K562 (cell line): ENCODE results near the gene BAK1. TPM values are rescaled to one million over a fixed set of nuclear protein-coding genes. Genes with fewer than 3 reads are reported as not detected.

Source experiments
- ATAC-seq: fragments of 200-7000 bp; cut with Tn5 transposase; 3 replicates; pipeline ENCODE4 v1.9.1; 2020; ENCODE audit warnings: moderate library complexity
- BruUV-seq: library from RNA; stranded (reverse); fragments of 400-500 nt; replicated peaks from 2 replicates; lab custom pipeline; 2021; lab: Mats Ljungman, UMichigan
- CTCF ChIA-PET: fragments of 300-600 bp; formaldehyde crosslinking; extraction: SDS; loops from one replicate; lab custom pipeline; 2021; ENCODE audit warnings: low intra/inter-chr PET ratio; lab: Yijun Ruan, JAX
- POLR2A ChIA-PET: fragments of 300-600, 350-650 bp; sonication (Branson Sonifier 250); formaldehyde crosslinking; extraction: SDS; loops from one replicate; lab custom pipeline; 2021; ENCODE audit warnings: antibody characterized with exemption, inconsistent platforms; lab: Yijun Ruan, JAX
- DNase-seq, 4 experiments: peaks; one replicate each; pipeline versions ENCODE4 v3.0.0 to v3.0.0-alpha.2; 2011 to 2018; ENCODE audit warnings: low spot score in 3 of 4, mixed read lengths in 3 of 4; ENCODE audit errors: extremely low read depth in 1 of 4
- FAIRE-seq: peaks from 2 replicates; lab custom pipeline; 2011; peaks lifted over from hg19 to GRCh38; lab: Jason Lieb, UNC
- H2AFZ ChIP-seq: 2 replicates; pipeline ENCODE4 v1.6.0; 2011; ENCODE audit warnings: low read depth, low read length, control low read depth, inconsistent platforms
- H3K27ac ChIP-seq: fragments of 200-600 bp; 3 replicates; pipeline ENCODE4 v1.8.0; 2011; ENCODE audit warnings: low read depth, mild to moderate bottlenecking, control low read depth, inconsistent platforms, low read length, moderate library complexity, mixed read lengths; ENCODE audit errors: extremely low read depth
- H3K27me3 ChIP-seq, 2 experiments: fragments of 300-600 bp in 1 of 2; 2 replicates in 1 of 2; 3 replicates in 1 of 2; pipeline versions ENCODE4 v1.6.0 to v1.8.0; 2011; ENCODE audit warnings: inconsistent platforms in 2 of 2, low read length in 2 of 2, mild to moderate bottlenecking in 1 of 2, mixed read lengths in 1 of 2, moderate library complexity in 1 of 2; ENCODE audit not compliant: control insufficient read depth in 2 of 2, insufficient read depth in 2 of 2
- H3K36me3 ChIP-seq: fragments of 300-600 bp; 3 replicates; pipeline ENCODE4 v1.8.0; 2011; ENCODE audit warnings: mild to moderate bottlenecking, low read length, inconsistent platforms; ENCODE audit not compliant: control insufficient read depth, insufficient read depth
- H3K4me1 ChIP-seq, 2 experiments: fragments of 200-600 bp in 1 of 2; replicated peaks in 1 of 2; 2 replicates in 1 of 2; 3 replicates in 1 of 2; pipeline versions ENCODE4 v1.5.1 to v1.8.0; 2011; ENCODE audit warnings: inconsistent platforms in 2 of 2, low read length in 2 of 2, mild to moderate bottlenecking in 1 of 2, mixed read lengths in 1 of 2, moderate library complexity in 1 of 2; ENCODE audit not compliant: control insufficient read depth in 2 of 2, insufficient read depth in 2 of 2
- H3K4me2 ChIP-seq: 2 replicates; pipeline ENCODE4 v1.6.1; 2011; ENCODE audit warnings: low read length, control low read depth, inconsistent platforms, mixed read lengths; ENCODE audit not compliant: insufficient read depth
- H3K4me3 ChIP-seq: fragments of 200-600 bp; sonication (generic), shearing (Covaris generic); 2 replicates; pipeline ENCODE4 v1.5.1; 2016; ENCODE audit warnings: control low read depth, inconsistent platforms
- H3K79me2 ChIP-seq: fragments of 200-600 bp; 3 replicates; pipeline ENCODE4 v1.8.0; 2011; ENCODE audit warnings: low read length, inconsistent platforms; ENCODE audit not compliant: control insufficient read depth, insufficient read depth
- H3K9ac ChIP-seq, 2 experiments: 2 replicates each; pipeline versions ENCODE4 v1.6.0 to v1.6.1; 2011; ENCODE audit warnings: low read depth in 2 of 2, low read length in 2 of 2, control low read depth in 1 of 2, inconsistent platforms in 1 of 2, mild to moderate bottlenecking in 1 of 2, mixed read lengths in 1 of 2; ENCODE audit not compliant: insufficient read depth in 1 of 2
- H3K9me1 ChIP-seq: one replicate; pipeline ENCODE4 v1.6.0; 2011; ENCODE audit warnings: inconsistent platforms, mild to moderate bottlenecking, low read length, moderate library complexity; ENCODE audit not compliant: control insufficient read depth, insufficient read depth
- H3K9me3 ChIP-seq: replicated peaks from 2 replicates; pipeline ENCODE4 v1.5.1; 2011; ENCODE audit warnings: low read depth, low read length, inconsistent platforms; ENCODE audit not compliant: control insufficient read depth, insufficient read depth
- H4K20me1 ChIP-seq: replicated peaks from 2 replicates; pipeline ENCODE4 v1.6.1; 2011; ENCODE audit warnings: low read length, inconsistent platforms, mixed read lengths; ENCODE audit not compliant: control insufficient read depth, insufficient read depth
- DEAF1 ChIP-seq: fragments of 450-650 bp; formaldehyde crosslinking; IDR thresholded peaks from 2 replicates; pipeline ENCODE4 v1.4.0; 2020; ENCODE audit warnings: mild to moderate bottlenecking, moderate library complexity
- E4F1 ChIP-seq: fragments of 250-450 bp; sonication (Bioruptor Pico); IDR thresholded peaks from 2 replicates; pipeline ENCODE4 v1.5.0; 2021; ENCODE audit warnings: mild to moderate bottlenecking, borderline replicate concordance
- EWSR1 ChIP-seq: fragments of 450-650 bp; IDR thresholded peaks from 2 replicates; pipeline ENCODE4 v1.6.1; 2018; ENCODE audit warnings: borderline replicate concordance, mild to moderate bottlenecking, low read depth, moderate library complexity; ENCODE audit not compliant: partially characterized antibody
- NEUROD1 ChIP-seq: fragments of 150-350 bp; IDR thresholded peaks from 2 replicates; pipeline ENCODE4 v1.6.1; 2014; ENCODE audit warnings: borderline replicate concordance, low read length, low read depth; ENCODE audit not compliant: partially characterized antibody
- RFX1 ChIP-seq: fragments of 450-650 bp; IDR thresholded peaks from 2 replicates; pipeline ENCODE4 v1.6.1; 2016; ENCODE audit warnings: mild to moderate bottlenecking, moderate library complexity
- SMAD1 ChIP-seq: fragments of 150-350 bp; IDR thresholded peaks from 2 replicates; pipeline ENCODE4 v1.6.1; 2014; ENCODE audit warnings: low read length, low read depth; ENCODE audit not compliant: partially characterized antibody
- ZC3H8 ChIP-seq: fragments of 450-650 bp; IDR thresholded peaks from 2 replicates; pipeline ENCODE4 v1.6.1; 2017
- ZKSCAN8 ChIP-seq: fragments of 200-800 bp; sonication (Bioruptor generic); IDR thresholded peaks from 2 replicates; pipeline ENCODE4 v1.6.1; 2016; ENCODE audit warnings: missing genetic modification characterization, missing compliant biosample characterization
- ZNF197 ChIP-seq: fragments of 200-800 bp; sonication (Bioruptor generic); IDR thresholded peaks from 2 replicates; pipeline ENCODE4 v1.6.1; 2016; ENCODE audit warnings: low read depth, missing genetic modification characterization, missing compliant biosample characterization
- ZNF224 ChIP-seq: sonication (generic); formaldehyde crosslinking; IDR thresholded peaks from 2 replicates; pipeline ENCODE4 v1.8.0; 2022; ENCODE audit warnings: mild to moderate bottlenecking, missing genetic modification reagents
- WGBS: fragments of 100-300 bp; shearing (Covaris generic); methylation state at CpG from one replicate; pipeline ENCODE4 v1.1.6; 2016; ENCODE audit warnings: low coverage, mixed read lengths; ENCODE audit not compliant: insufficient coverage; ENCODE audit errors: missing lambda C conversion rate; 5-methylcytosine and 5-hydroxymethylcytosine counted together
- in situ Hi-C: fragments of 300-500 bp; cut with MboI; formaldehyde crosslinking; loops from 4 replicates; pipeline ENCODE4 v1.15.0; 2018; ENCODE audit warnings: inconsistent platforms, mixed read lengths
- intact Hi-C: fragments of 100-400 bp; cut with micrococcal nuclease; formaldehyde crosslinking; loops from 2 replicates; pipeline ENCODE4 v1.14.2; 2022
- polyA plus RNA-seq, 8 experiments: library from polyadenylated mRNA; depleted of rRNA in 4 of 8; stranded (reverse) in 5 of 8; unstranded in 3 of 8; fragments of >200 nt; fragmentation: Nextera tagmentation in 2 of 8; fragmentation: Illumina TruSeq in 1 of 8; extraction: Ambion mirVana in 2 of 8; extraction: Trizol in 1 of 8; gene quantifications; 2 replicates each; pipeline versions ENCODE4 v1.2.1 to v1.2.3, GENCODE V29; 2011 to 2014; ENCODE audit warnings: inconsistent platforms in 1 of 8, missing spikeins in 1 of 8
- total RNA-seq, 7 experiments: library from RNA; depleted of rRNA in 6 of 7; stranded (reverse); fragments of >200 nt in 6 of 7; fragmentation: Illumina TruSeq in 2 of 7; extraction: Trizol in 2 of 7; gene quantifications; 2 replicates each; pipeline versions ENCODE4 v1.2.1 to v1.2.3, GENCODE V29; 2011 to 2021; ENCODE audit warnings: low replicate concordance in 1 of 7
- TF ChIP-seq, protein P1 (sequence below): sonication (generic); formaldehyde crosslinking; IDR thresholded peaks from 2 replicates; pipeline ENCODE4 v1.8.1; 2022; ENCODE audit warnings: missing genetic modification reagents
- TF ChIP-seq, protein P2 (sequence below), 2 experiments: fragments of 450-650 bp in 1 of 2; sonication (generic) in 1 of 2; formaldehyde crosslinking in 1 of 2; IDR thresholded peaks in 1 of 2; conservative IDR thresholded peaks in 1 of 2; 2 replicates each; pipeline versions ENCODE4 v1.6.1 to v1.8.1; 2016 to 2023; ENCODE audit warnings: mild to moderate bottlenecking in 2 of 2, moderate library complexity in 2 of 2, inconsistent platforms in 1 of 2, missing genetic modification reagents in 1 of 2

The BAK1 gene
- total and polyA plus RNA-seq, 9 of the 15 experiments (the other 6 are each of a cell fraction or from before 2014, with no cell fraction given), result 5.4 to 30.7 (median 18.9) TPM

DNA sequence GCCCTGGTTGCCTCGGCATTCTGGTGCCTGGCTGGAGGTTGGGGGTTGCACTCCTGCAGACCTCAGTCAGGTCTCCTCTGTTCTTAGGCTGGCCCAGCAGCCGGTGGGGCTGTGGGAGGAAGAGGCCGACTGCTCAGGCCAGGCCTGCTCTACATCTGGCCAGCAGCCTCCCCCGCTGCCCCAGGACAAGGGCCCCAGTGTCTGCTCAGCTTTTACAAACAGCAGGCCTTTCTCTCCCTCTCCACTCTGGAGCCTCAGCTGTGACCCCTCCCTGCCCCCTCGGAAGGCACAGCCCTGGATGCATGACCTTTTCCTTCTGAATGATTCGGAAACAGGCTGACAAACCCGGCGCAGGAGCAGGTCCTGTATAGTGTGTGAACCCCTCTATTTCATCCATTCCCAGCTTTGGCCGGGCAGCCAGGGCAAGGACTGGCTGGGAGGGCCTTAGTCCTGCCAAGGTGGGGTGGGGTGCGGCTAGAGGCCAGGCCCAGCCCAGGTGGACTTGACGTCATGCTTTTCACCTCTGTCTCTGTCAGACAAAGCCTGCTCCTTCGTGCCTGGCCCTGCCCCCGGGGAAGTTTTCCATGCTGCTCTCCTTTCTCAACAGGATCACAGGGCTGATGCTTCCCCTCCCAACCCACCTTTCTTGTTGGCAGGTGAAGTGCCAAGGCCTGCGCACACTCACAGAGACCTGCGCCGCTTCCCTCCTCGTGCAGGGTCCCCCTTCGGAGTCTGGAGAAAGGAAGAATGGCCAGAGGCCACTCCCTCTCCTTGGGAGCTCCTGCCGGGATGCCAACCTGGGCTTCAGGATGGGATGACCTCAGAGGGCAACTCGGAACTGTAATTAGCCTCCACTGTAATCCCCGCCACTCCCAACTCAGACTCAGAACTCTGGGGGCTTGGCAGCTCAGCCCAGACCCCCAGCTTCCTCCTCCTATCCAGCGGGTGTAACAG, 31.0 kb upstream of the BAK1 start (continued):
- TF ChIP-seq, protein P1, sequence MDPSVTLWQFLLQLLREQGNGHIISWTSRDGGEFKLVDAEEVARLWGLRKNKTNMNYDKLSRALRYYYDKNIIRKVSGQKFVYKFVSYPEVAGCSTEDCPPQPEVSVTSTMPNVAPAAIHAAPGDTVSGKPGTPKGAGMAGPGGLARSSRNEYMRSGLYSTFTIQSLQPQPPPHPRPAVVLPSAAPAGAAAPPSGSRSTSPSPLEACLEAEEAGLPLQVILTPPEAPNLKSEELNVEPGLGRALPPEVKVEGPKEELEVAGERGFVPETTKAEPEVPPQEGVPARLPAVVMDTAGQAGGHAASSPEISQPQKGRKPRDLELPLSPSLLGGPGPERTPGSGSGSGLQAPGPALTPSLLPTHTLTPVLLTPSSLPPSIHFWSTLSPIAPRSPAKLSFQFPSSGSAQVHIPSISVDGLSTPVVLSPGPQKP (CRISPR knock-in tag), result no peak
- TF ChIP-seq E4F1 (CRISPR knock-in tag) (no peak), ZNF224 (no peak), NEUROD1 (no peak)
- TF ChIP-seq, all 486 proteins: peak for 0

- FAIRE-seq (no peak), DNase-seq (no peak), ATAC-seq (no peak)
- 53% methylated on average over 4 of the region's 4 CpGs for WGBS
- no peaks in the 10 kb centered on the region for H3K36me3 ChIP-seq
- intact Hi-C loops, result no loop called here
- peaks cover under 1 to 12% of the 10 kb centered on the region in 2 experiments; a peak in 2 of 5 replicates for H3K27me3 ChIP-seq
- no peak overlapping the region for H2AFZ ChIP-seq
- BruUV-seq, result no TSS peak
- peaks cover 13 to 25% of the 10 kb centered on the region in 2 experiments; a peak in 4 of 5 replicates for H3K4me1 ChIP-seq
- no peak overlapping the region for H3K27ac ChIP-seq
- H3K4me3 ChIP-seq, result no peak overlapping the region
- in situ Hi-C loops, result no loop called here
- H3K79me2 ChIP-seq, result no peaks in the 10 kb centered on the region
- no peak overlapping the region for H3K4me2 ChIP-seq
- H3K9ac ChIP-seq, result peak overlapping the region in 1 of 2 experiments; percentile 81; a peak in 2 of 4 replicates
- no peaks in the 10 kb centered on the region for H3K9me1 ChIP-seq
- no peaks in the 10 kb centered on the region for H4K20me1 ChIP-seq
- POLR2A ChIA-PET, result interaction anchor here (0.6 to 0.7 kb wide), 2 partner anchors 156 to 451 kb away, joined by 3 read pairs; no protein-coding TSS in a partner anchor
- no peaks in the 10 kb centered on the region for H3K9me3 ChIP-seq
- CTCF ChIA-PET, result no interaction called here
- TF ChIP-seq ZKSCAN8 (CRISPR knock-in tag) (no peak), EWSR1 (no peak), DEAF1 (no peak), SMAD1 (no peak), RFX1 (no peak), ZC3H8 (no peak), ZNF197 (CRISPR knock-in tag) (no peak)
- TF ChIP-seq, protein P2, sequence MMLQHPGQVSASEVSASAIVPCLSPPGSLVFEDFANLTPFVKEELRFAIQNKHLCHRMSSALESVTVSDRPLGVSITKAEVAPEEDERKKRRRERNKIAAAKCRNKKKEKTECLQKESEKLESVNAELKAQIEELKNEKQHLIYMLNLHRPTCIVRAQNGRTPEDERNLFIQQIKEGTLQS (IDR thresholded peaks at IDR 0.05), result no peak
- TF ChIP-seq, protein P2 (CRISPR knock-in tag; conservative IDR thresholded peaks at IDR 0.05), result no peak
Measured at GRCh38 chr6:33610067-33610466, 30.0 kb upstream of the BAK1 start.
